K562 (cell line): ENCODE data around the gene GADD45GIP1. TPM values are rescaled to one million over a fixed set of nuclear protein-coding genes. Genes with fewer than 3 reads are reported as not detected.

Experiments used
- ARID4B ChIP-seq: sonication (generic); formaldehyde crosslinking; IDR thresholded peaks from 2 replicates; pipeline ENCODE4 v1.8.0; 2022; ENCODE audit warnings: mild to moderate bottlenecking, missing genetic modification reagents
- CREM ChIP-seq: IDR thresholded peaks from 2 replicates; pipeline ENCODE4 v1.6.1; 2014; ENCODE audit warnings: antibody characterized with exemption, low read depth
- ELF1 ChIP-seq: fragments of 200-800 bp; sonication (Bioruptor generic); IDR thresholded peaks from 2 replicates; pipeline ENCODE4 v1.6.1; 2016; ENCODE audit warnings: missing genetic modification characterization, missing compliant biosample characterization
- GTF2A2 ChIP-seq: IDR thresholded peaks from 2 replicates; pipeline ENCODE4 v1.6.1; 2016; ENCODE audit warnings: mild to moderate bottlenecking, missing genetic modification characterization, missing compliant biosample characterization
- MTA3 ChIP-seq: fragments of 450-650 bp; formaldehyde crosslinking; IDR thresholded peaks from 2 replicates; pipeline ENCODE4 v1.6.1; 2017; ENCODE audit warnings: mild to moderate bottlenecking, borderline replicate concordance
- MYC ChIP-seq, 2 experiments: fragments of 250-450 bp in 1 of 2; sonication (Bioruptor Pico) in 1 of 2; IDR thresholded peaks; 2 replicates each; pipeline versions ENCODE4 v1.5.1 to v1.6.1; 2012 to 2021; ENCODE audit warnings: low read depth in 2 of 2, borderline replicate concordance in 1 of 2, improper control_type of control experiment in 1 of 2, low read length in 1 of 2, mild to moderate bottlenecking in 1 of 2, moderate library complexity in 1 of 2
- NRF1 ChIP-seq, 2 experiments: fragments of 450-650 bp; IDR thresholded peaks in 1 of 2; conservative IDR thresholded peaks in 1 of 2; 2 replicates each; pipeline ENCODE4 v1.6.1; 2014; ENCODE audit warnings: mild to moderate bottlenecking in 2 of 2
- SIN3A ChIP-seq, 2 experiments: fragments of 150-350 bp in 1 of 2; IDR thresholded peaks; 2 replicates each; pipeline ENCODE4 v1.6.1; 2011 to 2016; ENCODE audit warnings: borderline replicate concordance in 2 of 2, low read depth in 2 of 2, low read length in 2 of 2, mild to moderate bottlenecking in 2 of 2, moderate library complexity in 2 of 2; ENCODE audit not compliant: control insufficient read depth in 1 of 2
- SRSF7 ChIP-seq: fragments of 200-400 bp; formaldehyde crosslinking; optimal IDR thresholded peaks from 2 replicates; pipeline ENCODE3; 2017; ENCODE audit warnings: mild to moderate bottlenecking, low read depth, low read length
- SUPT5H ChIP-seq: fragments of 450-650 bp; IDR thresholded peaks from 2 replicates; pipeline ENCODE4 v1.6.1; 2016
- TGIF2 ChIP-seq: sonication (generic); formaldehyde crosslinking; IDR thresholded peaks from 2 replicates; pipeline ENCODE4 v1.8.1; 2022; ENCODE audit warnings: mild to moderate bottlenecking, missing genetic modification reagents, moderate library complexity
- THAP12 ChIP-seq: fragments of 250-450 bp; sonication (Bioruptor Pico); IDR thresholded peaks from 2 replicates; pipeline ENCODE4 v1.9.0; 2021; ENCODE audit warnings: mild to moderate bottlenecking, inconsistent platforms
- polyA plus RNA-seq, 8 experiments: library from polyadenylated mRNA; depleted of rRNA in 4 of 8; stranded (reverse) in 5 of 8; unstranded in 3 of 8; fragments of >200 nt; fragmentation: Nextera tagmentation in 2 of 8; fragmentation: Illumina TruSeq in 1 of 8; extraction: Ambion mirVana in 2 of 8; extraction: Trizol in 1 of 8; gene quantifications; 2 replicates each; pipeline versions ENCODE4 v1.2.1 to v1.2.3, GENCODE V29; 2011 to 2014; ENCODE audit warnings: inconsistent platforms in 1 of 8, missing spikeins in 1 of 8
- total RNA-seq, 7 experiments: library from RNA; depleted of rRNA in 6 of 7; stranded (reverse); fragments of >200 nt in 6 of 7; fragmentation: Illumina TruSeq in 2 of 7; extraction: Trizol in 2 of 7; gene quantifications; 2 replicates each; pipeline versions ENCODE4 v1.2.1 to v1.2.3, GENCODE V29; 2011 to 2021; ENCODE audit warnings: low replicate concordance in 1 of 7
- TF ChIP-seq, protein P1 (sequence below): fragments of 250-450 bp; sonication (Bioruptor Pico); IDR thresholded peaks from 2 replicates; pipeline ENCODE4 v1.4.0; 2020; ENCODE audit warnings: mild to moderate bottlenecking, moderate library complexity

GADD45GIP1 gene
- total and polyA plus RNA-seq, 9 of the 15 experiments (the other 6 are each of a cell fraction or from before 2014, with no cell fraction given), result 5.1 to 161 (median 29.2) TPM

GRCh38 chr19:12956446-12957388, at the start of gene GADD45GIP1 (continued):
- TF ChIP-seq ARID4B (CRISPR knock-in tag) (peak; percentile 92; the same call in 1 of the 2 replicates), THAP12 (peak; percentile 59), SIN3A (IDR thresholded peaks at IDR 0.05; ENCODE audit: borderline replicate concordance in 2 of 2, control insufficient read depth in 1 of 2, low read depth in 2 of 2, low read length in 2 of 2) (peak in 1 of 2 experiments; percentile 94), SUPT5H (peak; percentile 76), TGIF2 (CRISPR knock-in tag) (peak; percentile 68; the same call in 1 of the 2 replicates), ELF1 (tag) (peak; percentile 49; the same call in 1 of the 2 replicates), MTA3 (peak; percentile 57; the same call in 1 of the 2 replicates), CREM (peak; percentile 50), MYC (IDR thresholded peaks at IDR 0.05; ENCODE audit: low read depth, low read length) (peak; percentile 75), MYC (CRISPR knock-in tag; IDR thresholded peaks at IDR 0.05; ENCODE audit: borderline replicate concordance, low read depth) (0 out of 2 replicates have a peak, but pooled peaks have one; percentile 50), GTF2A2 (tag) (peak; percentile 66), NRF1 (conservative IDR thresholded peaks at IDR 0.05 in 1 of 2, IDR thresholded peaks at IDR 0.05 in 1 of 2) (peak in 1 of 2 experiments; percentile 54; a peak in 3 of 4 replicates), SRSF7 (no peak)
- TF ChIP-seq, protein P1, sequence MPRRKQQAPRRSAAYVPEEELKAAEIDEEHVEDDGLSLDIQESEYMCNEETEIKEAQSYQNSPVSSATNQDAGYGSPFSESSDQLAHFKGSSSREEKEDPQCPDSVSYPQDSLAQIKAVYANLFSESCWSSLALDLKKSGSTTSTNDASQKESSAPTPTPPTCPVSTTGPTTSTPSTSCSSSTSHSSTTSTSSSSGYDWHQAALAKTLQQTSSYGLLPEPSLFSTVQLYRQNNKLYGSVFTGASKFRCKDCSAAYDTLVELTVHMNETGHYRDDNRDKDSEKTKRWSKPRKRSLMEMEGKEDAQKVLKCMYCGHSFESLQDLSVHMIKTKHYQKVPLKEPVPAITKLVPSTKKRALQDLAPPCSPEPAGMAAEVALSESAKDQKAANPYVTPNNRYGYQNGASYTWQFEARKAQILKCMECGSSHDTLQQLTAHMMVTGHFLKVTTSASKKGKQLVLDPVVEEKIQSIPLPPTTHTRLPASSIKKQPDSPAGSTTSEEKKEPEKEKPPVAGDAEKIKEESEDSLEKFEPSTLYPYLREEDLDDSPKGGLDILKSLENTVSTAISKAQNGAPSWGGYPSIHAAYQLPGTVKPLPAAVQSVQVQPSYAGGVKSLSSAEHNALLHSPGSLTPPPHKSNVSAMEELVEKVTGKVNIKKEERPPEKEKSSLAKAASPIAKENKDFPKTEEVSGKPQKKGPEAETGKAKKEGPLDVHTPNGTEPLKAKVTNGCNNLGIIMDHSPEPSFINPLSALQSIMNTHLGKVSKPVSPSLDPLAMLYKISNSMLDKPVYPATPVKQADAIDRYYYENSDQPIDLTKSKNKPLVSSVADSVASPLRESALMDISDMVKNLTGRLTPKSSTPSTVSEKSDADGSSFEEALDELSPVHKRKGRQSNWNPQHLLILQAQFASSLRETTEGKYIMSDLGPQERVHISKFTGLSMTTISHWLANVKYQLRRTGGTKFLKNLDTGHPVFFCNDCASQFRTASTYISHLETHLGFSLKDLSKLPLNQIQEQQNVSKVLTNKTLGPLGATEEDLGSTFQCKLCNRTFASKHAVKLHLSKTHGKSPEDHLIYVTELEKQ (CRISPR knock-in tag), result no peak
